ENCODE results near the gene RABL2A.
A peak's percentile ranks its signal among the peaks of the same experiment; 100 is the strongest.
"Not testable (repeated sequence)": the region's sequence is repeated elsewhere in the genome, so short reads cannot be mapped to it uniquely, and the experiment has no call there.

RABL2A gene

GRCh38 chr2:113602040-113602769 lies 24.9 kb upstream of the RABL2A start:
- DNase-seq (ENCODE audit: low read depth), result peak; percentile 67
- peak; percentile 23 for TF ChIP-seq CTCF (conservative IDR thresholded peaks at IDR 0.05; ENCODE audit: low read depth, low read length)
- not testable (repeated sequence) for H3K4me3 ChIP-seq (ENCODE audit: low read depth, low read length)

- no peak for TF ChIP-seq CTCF (conservative IDR thresholded peaks at IDR 0.05; ENCODE audit: low read depth, low read length)
- H3K4me3 ChIP-seq (ENCODE audit: low read depth, low read length), result peak overlapping the region; percentile 62
- DNase-seq (ENCODE audit: low read depth), result no peak
Measured at GRCh38 chr2:113602869-113603466, 24.1 kb upstream of the RABL2A start.

GRCh38 chr2:113603467-113604084 lies 23.5 kb upstream of the RABL2A start:
- H3K4me3 ChIP-seq (ENCODE audit: low read depth, low read length), result peak overlapping the region; percentile 62

GRCh38 chr2:113604085-113604477 lies 23.0 kb upstream of the RABL2A start:
- H3K4me3 ChIP-seq (ENCODE audit: low read depth, low read length), result peak overlapping the region; percentile 62
- DNase-seq (ENCODE audit: low read depth), result peak; percentile 94
- TF ChIP-seq CTCF (conservative IDR thresholded peaks at IDR 0.05; ENCODE audit: low read depth, low read length), result peak; percentile 79

More at GRCh38 chr2:113603467-113604084, 23.5 kb upstream of the RABL2A start:
- DNase-seq (ENCODE audit: low read depth), result peak; percentile 95

- DNase-seq (ENCODE audit: low read depth); H3K4me3 ChIP-seq (ENCODE audit: low read depth, low read length): not testable (repeated sequence)
Measured at GRCh38 chr2:113604661-113605060, 22.4 kb upstream of the RABL2A start.

- DNase-seq (ENCODE audit: low read depth), result not testable (repeated sequence)
Measured at GRCh38 chr2:113606036-113606435, 21.0 kb upstream of the RABL2A start.

GRCh38 chr2:113609822-113610221 lies 17.2 kb upstream of the RABL2A start:
- H3K4me3 ChIP-seq (ENCODE audit: low read depth, low read length); DNase-seq (ENCODE audit: low read depth): not testable (repeated sequence)

More at GRCh38 chr2:113606036-113606435, 21.0 kb upstream of the RABL2A start:
- not testable (repeated sequence) for H3K4me3 ChIP-seq (ENCODE audit: low read depth, low read length)

GRCh38 chr2:113621002-113621401 lies 6.1 kb upstream of the RABL2A start:
- not testable (repeated sequence) for DNase-seq (ENCODE audit: low read depth); H3K4me3 ChIP-seq (ENCODE audit: low read depth, low read length)

GRCh38 chr2:113625906-113626305 lies 1.2 kb upstream of the RABL2A start:
- not testable (repeated sequence) for DNase-seq (ENCODE audit: low read depth); H3K4me3 ChIP-seq (ENCODE audit: low read depth, low read length)

- not testable (repeated sequence) for H3K4me3 ChIP-seq (ENCODE audit: low read depth, low read length); DNase-seq (ENCODE audit: low read depth)
Measured at GRCh38 chr2:113632849-113633345, 5.8 kb downstream of the RABL2A start.

GRCh38 chr2:113635358-113635757 lies 8.3 kb downstream of the RABL2A start:
- not testable (repeated sequence) for DNase-seq (ENCODE audit: low read depth); H3K4me3 ChIP-seq (ENCODE audit: low read depth, low read length)

GRCh38 chr2:113636226-113636625 lies 9.2 kb downstream of the RABL2A start:
- not testable (repeated sequence) for DNase-seq (ENCODE audit: low read depth); H3K4me3 ChIP-seq (ENCODE audit: low read depth, low read length)

- not testable (repeated sequence) for H3K4me3 ChIP-seq (ENCODE audit: low read depth, low read length); DNase-seq (ENCODE audit: low read depth)
Measured at GRCh38 chr2:113638084-113638483, 11.0 kb downstream of the RABL2A start.

GRCh38 chr2:113646217-113646616 lies 19.2 kb downstream of the RABL2A start:
- peak; percentile 21 for DNase-seq (ENCODE audit: low read depth)
- H3K4me3 ChIP-seq (ENCODE audit: low read depth, low read length), result not testable (repeated sequence)

All from choroid plexus epithelial cell (primary cell).